A549 (cell line): ENCODE measurements around the gene CCNL1. TPM values are rescaled to one million over a fixed set of nuclear protein-coding genes. Genes with fewer than 3 reads are reported as not detected.

Experiments
- ATAC-seq, 2 experiments: fragments of 200-7000 bp in 1 of 2; fragments of >200 bp in 1 of 2; cut with Nextera tagmentation in 1 of 2; cut with Tn5 transposase in 1 of 2; 3 replicates each; pipeline versions ENCODE4 v1.8.0 to v1.9.1; 2018 to 2020; ENCODE audit warnings: mild to moderate bottlenecking in 1 of 2, moderate library complexity in 1 of 2
- CTCF ChIA-PET: fragments of 300-600 bp; sonication (Branson Sonifier 250); formaldehyde crosslinking; extraction: SDS; loops from one replicate; lab custom pipeline; 2021; ENCODE audit warnings: antibody characterized with exemption, inconsistent platforms; lab: Yijun Ruan, JAX
- POLR2A ChIA-PET: fragments of 350-600 bp; formaldehyde crosslinking; extraction: SDS; loops from one replicate; lab custom pipeline; 2021; ENCODE audit warnings: antibody characterized with exemption, inconsistent platforms; lab: Yijun Ruan, JAX
- DNase-seq, 2 experiments: peaks; one replicate each; pipeline versions ENCODE4 v3.0.0 to v3.0.0-alpha.2; 2011 to 2016; ENCODE audit warnings: low read depth in 1 of 2, low spot score in 1 of 2
- FAIRE-seq: peaks from 2 replicates; lab custom pipeline; 2011; peaks lifted over from hg19 to GRCh38; lab: Jason Lieb, UNC
- H3K27ac ChIP-seq, 2 experiments: fragments of >200 bp; sonication (Bioruptor Twin); formaldehyde crosslinking; 3 replicates each; pipeline ENCODE4 v1.5.1; 2016 to 2017
- H3K4me1 ChIP-seq: fragments of >200 bp; sonication (Bioruptor Twin); formaldehyde crosslinking; 3 replicates; pipeline ENCODE4 v1.6.1; 2016
- H3K4me2 ChIP-seq: fragments of >200 bp; sonication (Bioruptor Twin); formaldehyde crosslinking; 3 replicates; pipeline ENCODE4 v1.6.1; 2016
- H3K4me3 ChIP-seq: fragments of >200 bp; sonication (Bioruptor Twin); formaldehyde crosslinking; 3 replicates; pipeline ENCODE4 v1.5.1; 2016
- H3K9me3 ChIP-seq: fragments of >200 bp; sonication (Bioruptor Twin); formaldehyde crosslinking; 3 replicates; pipeline ENCODE4 v1.6.1; 2016
- ATOH8 ChIP-seq: fragments of 250-450 bp; sonication (Bioruptor Pico); IDR thresholded peaks from 2 replicates; pipeline ENCODE4 v1.5.0; 2020; ENCODE audit warnings: low read depth, mild to moderate bottlenecking, moderate library complexity
- CBX2 ChIP-seq: fragments of 200-600 bp; sonication (generic); IDR thresholded peaks from 2 replicates; pipeline ENCODE4 v1.6.1; 2016; ENCODE audit warnings: low read depth, mild to moderate bottlenecking, borderline replicate concordance
- CHD2 ChIP-seq: fragments of 150-350 bp; IDR thresholded peaks from 2 replicates; pipeline ENCODE4 v1.6.1; 2014; ENCODE audit warnings: low read length; ENCODE audit not compliant: partially characterized antibody
- CHD4 ChIP-seq: fragments of 200-600 bp; sonication (generic); IDR thresholded peaks from 2 replicates; pipeline ENCODE4 v1.6.1; 2016; ENCODE audit warnings: antibody characterized with exemption, mild to moderate bottlenecking, borderline replicate concordance
- EHF ChIP-seq: fragments of 250-450 bp; sonication (Bioruptor Pico); IDR thresholded peaks from 2 replicates; pipeline ENCODE4 v1.5.0; 2020; ENCODE audit warnings: mild to moderate bottlenecking
- EHMT2 ChIP-seq: fragments of 200-600 bp; sonication (generic); IDR thresholded peaks from 2 replicates; pipeline ENCODE4 v1.6.1; 2016; ENCODE audit warnings: antibody characterized with exemption, low read depth, mild to moderate bottlenecking, moderate library complexity
- EP300 ChIP-seq, 2 experiments: fragments of >200 bp; sonication (Bioruptor Twin); formaldehyde crosslinking; IDR thresholded peaks; 2 replicates in 1 of 2; 3 replicates in 1 of 2; pipeline ENCODE4 v1.6.1; 2016 to 2017
- ESRRA ChIP-seq: fragments of 150-350 bp; IDR thresholded peaks from 2 replicates; pipeline ENCODE4 v1.6.1; 2014; ENCODE audit warnings: mild to moderate bottlenecking, low read length, borderline replicate concordance
- FOSL2 ChIP-seq, 2 experiments: fragments of 450-650 bp in 1 of 2; fragments of >200 bp in 1 of 2; sonication (Bioruptor Twin) in 1 of 2; formaldehyde crosslinking; IDR thresholded peaks; 2 replicates each; pipeline versions ENCODE4 v1.5.0 to v1.6.1; 2016 to 2020; ENCODE audit warnings: mild to moderate bottlenecking in 1 of 2, moderate library complexity in 1 of 2
- GATA3 ChIP-seq: IDR thresholded peaks from 2 replicates; pipeline ENCODE4 v1.6.1; 2012; ENCODE audit warnings: borderline replicate concordance
- HEYL ChIP-seq: fragments of 250-450 bp; sonication (Bioruptor Pico); IDR thresholded peaks from 2 replicates; pipeline ENCODE4 v1.8.0; 2021; ENCODE audit warnings: mild to moderate bottlenecking, moderate library complexity
- HOXA7 ChIP-seq: fragments of 250-450 bp; sonication (Bioruptor Pico); IDR thresholded peaks from 2 replicates; pipeline ENCODE4 v1.5.0; 2020; ENCODE audit warnings: mild to moderate bottlenecking, moderate library complexity
- HOXB13 ChIP-seq: fragments of 250-450 bp; sonication (Bioruptor Pico); IDR thresholded peaks from 2 replicates; pipeline ENCODE4 v1.5.0; 2020; ENCODE audit warnings: low read depth, mild to moderate bottlenecking, moderate library complexity
- JUN ChIP-seq, 2 experiments: fragments of >200 bp; sonication (Bioruptor Twin); formaldehyde crosslinking; IDR thresholded peaks; 2 replicates in 1 of 2; 3 replicates in 1 of 2; pipeline ENCODE4 v1.6.1; 2016 to 2017
- JUNB ChIP-seq: fragments of >200 bp; sonication (Bioruptor Twin); formaldehyde crosslinking; IDR thresholded peaks from 2 replicates; pipeline ENCODE4 v1.6.1; 2016
- MAFK ChIP-seq: fragments of 450-650 bp; IDR thresholded peaks from 2 replicates; pipeline ENCODE4 v1.6.1; 2014; ENCODE audit not compliant: partially characterized antibody
- MAZ ChIP-seq: fragments of 150-350 bp; IDR thresholded peaks from 2 replicates; pipeline ENCODE4 v1.6.1; 2014; ENCODE audit warnings: antibody characterized with exemption, low read depth, low read length, borderline replicate concordance
- PHF8 ChIP-seq: fragments of 200-600 bp; sonication (generic); IDR thresholded peaks from 2 replicates; pipeline ENCODE4 v1.6.1; 2016; ENCODE audit warnings: low read depth, mild to moderate bottlenecking, antibody characterized with exemption, moderate library complexity, borderline replicate concordance
- POLR2A ChIP-seq: IDR thresholded peaks from 2 replicates; pipeline ENCODE4 v1.6.1; 2012; ENCODE audit warnings: mild to moderate bottlenecking, low read length
- POLR2AphosphoS2 ChIP-seq: conservative IDR thresholded peaks from 2 replicates; pipeline ENCODE4 v1.6.1; 2012; ENCODE audit warnings: low read length, improper control_type of control experiment, inconsistent platforms
- RNF2 ChIP-seq: fragments of 200-600 bp; sonication (generic); IDR thresholded peaks from 2 replicates; pipeline ENCODE4 v1.6.1; 2016; ENCODE audit warnings: low read depth, mild to moderate bottlenecking, antibody characterized with exemption, moderate library complexity, borderline replicate concordance
- SMC3 ChIP-seq: fragments of >200 bp; sonication (Bioruptor Twin); formaldehyde crosslinking; IDR thresholded peaks from 3 replicates; pipeline ENCODE4 v1.6.1; 2018; ENCODE audit warnings: inconsistent platforms
- ZC3H11A ChIP-seq: fragments of 450-650 bp; IDR thresholded peaks from 2 replicates; pipeline ENCODE4 v1.6.1; 2014; ENCODE audit warnings: antibody characterized with exemption, mild to moderate bottlenecking
- ZFP36 ChIP-seq: fragments of 450-650 bp; IDR thresholded peaks from 2 replicates; pipeline ENCODE4 v1.6.1; 2014; ENCODE audit warnings: borderline replicate concordance; ENCODE audit not compliant: partially characterized antibody
- ZNF302 ChIP-seq: fragments of 250-450 bp; sonication (Bioruptor Pico); IDR thresholded peaks from 2 replicates; pipeline ENCODE4 v1.9.0; 2021; ENCODE audit warnings: inconsistent platforms, mild to moderate bottlenecking, moderate library complexity
- WGBS: methylation state at CpG from one replicate; pipeline ENCODE4 v1.1.6; 2017; ENCODE audit errors: missing lambda C conversion rate; 5-methylcytosine and 5-hydroxymethylcytosine counted together
- polyA plus RNA-seq, 4 experiments: library from polyadenylated mRNA; depleted of rRNA in 3 of 4; stranded (reverse); fragments of >200 nt; fragmentation: RNase III in 1 of 4; extraction: RNeasy Plus Mini Kit Qiagen cat#74134 plus additional on column Dnase treatment in 1 of 4; gene quantifications; 2 replicates in 3 of 4; 3 replicates in 1 of 4; pipeline ENCODE4 v1.2.3, GENCODE V29; 2011 to 2017
- TF ChIP-seq, protein P1 (sequence below): IDR thresholded peaks from 2 replicates; pipeline ENCODE4 v1.6.1; 2012; ENCODE audit warnings: low read depth, borderline replicate concordance
- TF ChIP-seq, protein P2 (sequence below): fragments of >200 bp; sonication (Bioruptor Twin); formaldehyde crosslinking; IDR thresholded peaks from 2 replicates; pipeline ENCODE4 v1.6.1; 2016
- TF ChIP-seq, protein P3 (sequence below): fragments of 150-350 bp; IDR thresholded peaks from 2 replicates; pipeline ENCODE4 v1.6.1; 2014; ENCODE audit warnings: low read depth, mild to moderate bottlenecking, low read length
- TF ChIP-seq, protein P4 (sequence below): IDR thresholded peaks from 2 replicates; pipeline ENCODE4 v1.6.1; 2012
- TF ChIP-seq, protein P5 (sequence below): fragments of 450-650 bp; IDR thresholded peaks from 2 replicates; pipeline ENCODE4 v1.6.1; 2014; ENCODE audit warnings: antibody characterized with exemption

CCNL1 gene
- polyA plus RNA-seq, 2 of the 4 experiments (the other 2 are of a cell fraction), result 45.1 to 170 TPM

GRCh38 chr3:157128771-157129681, 30.9 kb downstream of the CCNL1 start:
- peak overlapping the region; percentile 77 to 80 for H3K27ac ChIP-seq
- TF ChIP-seq, protein P1, sequence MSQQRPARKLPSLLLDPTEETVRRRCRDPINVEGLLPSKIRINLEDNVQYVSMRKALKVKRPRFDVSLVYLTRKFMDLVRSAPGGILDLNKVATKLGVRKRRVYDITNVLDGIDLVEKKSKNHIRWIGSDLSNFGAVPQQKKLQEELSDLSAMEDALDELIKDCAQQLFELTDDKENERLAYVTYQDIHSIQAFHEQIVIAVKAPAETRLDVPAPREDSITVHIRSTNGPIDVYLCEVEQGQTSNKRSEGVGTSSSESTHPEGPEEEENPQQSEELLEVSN, result no peak
- TF ChIP-seq MAZ, result no peak
- no peak for TF ChIP-seq POLR2A
- TF ChIP-seq ZNF302 (CRISPR knock-in tag), result no peak
- no peak for TF ChIP-seq JUN (IDR thresholded peaks at IDR 0.05)
- no peak for TF ChIP-seq EP300 (IDR thresholded peaks at IDR 0.05)
- TF ChIP-seq HOXA7 (CRISPR knock-in tag), result no peak
- no peak for TF ChIP-seq ATOH8
- TF ChIP-seq, protein P2, sequence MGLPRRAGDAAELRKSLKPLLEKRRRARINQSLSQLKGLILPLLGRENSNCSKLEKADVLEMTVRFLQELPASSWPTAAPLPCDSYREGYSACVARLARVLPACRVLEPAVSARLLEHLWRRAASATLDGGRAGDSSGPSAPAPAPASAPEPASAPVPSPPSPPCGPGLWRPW, result no peak
- no peak for TF ChIP-seq HOXB13 (CRISPR knock-in tag)
- no peak for TF ChIP-seq POLR2AphosphoS2
- TF ChIP-seq MAFK, result no peak
- no peak for TF ChIP-seq SMC3
- TF ChIP-seq ZC3H11A, result no peak
- TF ChIP-seq, protein P3, sequence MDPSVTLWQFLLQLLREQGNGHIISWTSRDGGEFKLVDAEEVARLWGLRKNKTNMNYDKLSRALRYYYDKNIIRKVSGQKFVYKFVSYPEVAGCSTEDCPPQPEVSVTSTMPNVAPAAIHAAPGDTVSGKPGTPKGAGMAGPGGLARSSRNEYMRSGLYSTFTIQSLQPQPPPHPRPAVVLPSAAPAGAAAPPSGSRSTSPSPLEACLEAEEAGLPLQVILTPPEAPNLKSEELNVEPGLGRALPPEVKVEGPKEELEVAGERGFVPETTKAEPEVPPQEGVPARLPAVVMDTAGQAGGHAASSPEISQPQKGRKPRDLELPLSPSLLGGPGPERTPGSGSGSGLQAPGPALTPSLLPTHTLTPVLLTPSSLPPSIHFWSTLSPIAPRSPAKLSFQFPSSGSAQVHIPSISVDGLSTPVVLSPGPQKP, result no peak
- no peak for TF ChIP-seq ESRRA
- TF ChIP-seq FOSL2 (IDR thresholded peaks at IDR 0.05), result no peak
- TF ChIP-seq FOSL2 (CRISPR knock-in tag; IDR thresholded peaks at IDR 0.05), result no peak
- no peak for TF ChIP-seq HEYL (CRISPR knock-in tag)
- TF ChIP-seq PHF8, result no peak
- TF ChIP-seq ZFP36, result no peak
- no peak overlapping the region for H3K4me3 ChIP-seq
- DNase-seq, result peak; percentile 24 to 38
- peak; percentile 35; a peak in 5 of 6 replicates for ATAC-seq
- no peaks in the 10 kb centered on the region for H3K9me3 ChIP-seq
- no peak for FAIRE-seq
- CTCF ChIA-PET, result interaction anchor here (0.7 to 10.9 kb wide), 7 partner anchors 9 to 594 kb away, joined by 3 to 72 read pairs (median 8); partner anchors contain the start of gene CCNL1
- peaks cover 64% of the 10 kb centered on the region for H3K4me1 ChIP-seq
- WGBS, result 70% methylated on average over 14 of the region's 14 CpGs
- POLR2A ChIA-PET, result interaction anchor here (0.9 to 8.0 kb wide), 4 partner anchors 11 to 455 kb away, joined by 3 to 69 read pairs (median 4); partner anchors contain the start of gene TIPARP
- H3K4me2 ChIP-seq, result peak overlapping the region; percentile 35

DNA sequence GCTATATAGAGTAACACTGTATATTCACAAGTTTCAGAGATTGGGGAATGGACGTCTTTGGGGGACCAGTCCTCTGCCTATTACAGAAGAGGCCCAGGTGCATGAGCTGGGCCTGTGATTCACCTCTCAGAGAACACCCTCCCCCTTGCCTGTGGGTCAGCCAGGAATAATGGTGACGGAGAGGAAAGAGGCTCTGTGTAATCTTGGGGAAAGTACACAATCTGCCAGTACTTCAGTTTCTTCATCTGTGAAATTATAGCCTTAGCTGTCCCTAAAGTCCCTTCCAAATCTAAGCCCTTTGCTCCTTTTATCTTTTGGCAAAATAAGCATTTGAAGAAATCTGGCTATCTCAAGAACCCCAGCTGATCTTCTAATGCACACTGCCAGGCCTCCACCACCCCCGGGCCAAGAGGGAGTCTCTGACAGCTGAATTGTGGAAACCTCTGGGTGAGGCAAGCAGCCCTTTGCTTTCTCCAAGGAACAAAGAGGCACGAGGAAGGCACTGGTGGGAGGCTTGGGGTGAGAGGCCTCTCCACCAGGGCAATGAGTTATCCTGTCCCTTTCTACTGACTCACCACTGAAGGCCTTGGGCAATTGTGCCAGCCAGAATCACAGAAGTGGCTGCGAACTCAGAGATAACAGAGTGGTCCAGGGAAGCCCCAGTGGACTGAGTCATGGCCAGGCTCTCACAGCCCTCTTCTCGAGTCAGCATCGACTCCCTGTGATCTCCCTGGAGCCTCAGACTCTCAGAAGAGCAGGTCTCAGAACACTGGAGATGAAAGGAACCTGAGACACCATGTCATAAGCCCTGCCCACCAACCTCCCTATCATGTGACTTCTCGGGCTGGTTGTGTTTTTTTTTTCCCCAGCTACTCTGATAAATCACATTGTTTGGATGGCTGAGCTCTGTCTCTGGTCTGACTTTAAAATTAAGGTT, 31.8 kb downstream of the CCNL1 start:
- ATAC-seq, result peak; percentile 61 to 71
- Histone ChIP-seq H3K4me2 (peak overlapping the region; percentile 35), H3K27ac (peak overlapping the region; percentile 77 to 80), H3K9me3 (no peaks in the 10 kb centered on the region), H3K4me1 (peaks cover 71% of the 10 kb centered on the region), H3K4me3 (no peak overlapping the region)
- peak; percentile 50 to 69 for DNase-seq
- FAIRE-seq, result no peak
- CTCF ChIA-PET, result interaction anchor here (0.7 to 10.9 kb wide), 12 partner anchors 10 to 896 kb away, joined by 3 to 72 read pairs (median 3); partner anchors contain the start of genes CCNL1 and SSR3
- WGBS, result 38% methylated on average over 8 of the region's 8 CpGs
- POLR2A ChIA-PET, result interaction anchor here (0.6 to 8.0 kb wide), 5 partner anchors 10 to 574 kb away, joined by 3 to 69 read pairs (median 3); partner anchors contain the start of genes SSR3 and TIPARP
- TF ChIP-seq CBX2 (no peak), ZC3H11A (no peak), HEYL (CRISPR knock-in tag) (no peak), EHMT2 (no peak), CHD2 (no peak), MAFK (no peak), FOSL2 (IDR thresholded peaks at IDR 0.05) (0 out of 2 replicates have a peak, but pooled peaks have one; percentile 17), FOSL2 (CRISPR knock-in tag; IDR thresholded peaks at IDR 0.05) (peak; percentile 67), JUNB (peak; percentile 33; the same call in 1 of the 2 replicates), JUN (IDR thresholded peaks at IDR 0.05) (0 out of 5 replicates have a peak, but pooled peaks of 1 of the 2 experiments have one; percentile 23), GATA3 (no peak), EHF (peak; percentile 34; the same call in 1 of the 2 replicates), CHD4 (no peak), RNF2 (no peak)
- TF ChIP-seq, protein P4, sequence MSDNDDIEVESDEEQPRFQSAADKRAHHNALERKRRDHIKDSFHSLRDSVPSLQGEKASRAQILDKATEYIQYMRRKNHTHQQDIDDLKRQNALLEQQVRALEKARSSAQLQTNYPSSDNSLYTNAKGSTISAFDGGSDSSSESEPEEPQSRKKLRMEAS, result peak; percentile 58
- TF ChIP-seq, protein P5, sequence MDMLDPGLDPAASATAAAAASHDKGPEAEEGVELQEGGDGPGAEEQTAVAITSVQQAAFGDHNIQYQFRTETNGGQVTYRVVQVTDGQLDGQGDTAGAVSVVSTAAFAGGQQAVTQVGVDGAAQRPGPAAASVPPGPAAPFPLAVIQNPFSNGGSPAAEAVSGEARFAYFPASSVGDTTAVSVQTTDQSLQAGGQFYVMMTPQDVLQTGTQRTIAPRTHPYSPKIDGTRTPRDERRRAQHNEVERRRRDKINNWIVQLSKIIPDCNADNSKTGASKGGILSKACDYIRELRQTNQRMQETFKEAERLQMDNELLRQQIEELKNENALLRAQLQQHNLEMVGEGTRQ, result peak; percentile 56
